NOMO-1 (cell line): Measurements from ENCODE around the gene ADIRF.
"Not testable (repeated sequence)": the region's sequence is repeated elsewhere in the genome, so short reads cannot be mapped to it uniquely, and the experiment has no call there.

Source experiments
- DNase-seq, 2 experiments: peaks; one replicate each; lab custom pipeline; 2025; ENCODE audit not compliant: unreplicated experiment in 2 of 2; lab: John Stamatoyannopoulos, UW

The ADIRF gene

GRCh38 chr10:87019504-87019903, 51.2 kb downstream of the ADIRF start:
- not testable (repeated sequence) for DNase-seq

- not testable (repeated sequence) for DNase-seq
Measured at GRCh38 chr10:87020056-87020455, 51.8 kb downstream of the ADIRF start, which contains the start of gene FAM25A. TSS of gene FAM25A (plus strand) at chr10:87020294. CDS start at chr10:87020325, 31 bp downstream.
